ENCODE results near the gene KRTAP12-3.

DNA sequence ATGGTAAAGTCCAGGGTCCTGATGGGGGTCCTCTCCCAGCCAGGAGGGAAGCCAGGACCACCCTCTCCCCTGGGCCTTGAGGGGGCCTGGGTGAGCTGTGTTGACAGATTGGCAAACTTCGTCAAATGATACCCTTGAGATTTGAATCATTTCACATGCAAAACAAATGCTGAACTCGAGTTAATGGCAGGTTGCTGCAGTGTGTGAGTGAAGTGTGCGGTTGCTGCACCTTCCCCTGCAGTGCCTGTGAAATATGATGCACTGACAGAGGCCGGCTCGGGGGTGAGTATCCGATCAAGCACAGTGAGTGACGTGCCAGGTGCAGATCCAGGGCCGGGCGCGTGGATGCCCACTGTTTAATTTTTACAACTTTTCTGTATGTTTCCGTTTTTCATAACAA is 29.9 kb downstream of the KRTAP12-3 start:
- TF ChIP-seq, protein P1, sequence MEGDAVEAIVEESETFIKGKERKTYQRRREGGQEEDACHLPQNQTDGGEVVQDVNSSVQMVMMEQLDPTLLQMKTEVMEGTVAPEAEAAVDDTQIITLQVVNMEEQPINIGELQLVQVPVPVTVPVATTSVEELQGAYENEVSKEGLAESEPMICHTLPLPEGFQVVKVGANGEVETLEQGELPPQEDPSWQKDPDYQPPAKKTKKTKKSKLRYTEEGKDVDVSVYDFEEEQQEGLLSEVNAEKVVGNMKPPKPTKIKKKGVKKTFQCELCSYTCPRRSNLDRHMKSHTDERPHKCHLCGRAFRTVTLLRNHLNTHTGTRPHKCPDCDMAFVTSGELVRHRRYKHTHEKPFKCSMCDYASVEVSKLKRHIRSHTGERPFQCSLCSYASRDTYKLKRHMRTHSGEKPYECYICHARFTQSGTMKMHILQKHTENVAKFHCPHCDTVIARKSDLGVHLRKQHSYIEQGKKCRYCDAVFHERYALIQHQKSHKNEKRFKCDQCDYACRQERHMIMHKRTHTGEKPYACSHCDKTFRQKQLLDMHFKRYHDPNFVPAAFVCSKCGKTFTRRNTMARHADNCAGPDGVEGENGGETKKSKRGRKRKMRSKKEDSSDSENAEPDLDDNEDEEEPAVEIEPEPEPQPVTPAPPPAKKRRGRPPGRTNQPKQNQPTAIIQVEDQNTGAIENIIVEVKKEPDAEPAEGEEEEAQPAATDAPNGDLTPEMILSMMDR (IDR thresholded peaks at IDR 0.05): no peak
- no peak for TF ChIP-seq POLR2A (IDR thresholded peaks at IDR 0.05)
